ENCODE results near the gene NOL3. TPM values are rescaled to one million over a fixed set of nuclear protein-coding genes. Genes with fewer than 3 reads are reported as not detected.

The NOL3 gene
- total and polyA plus RNA-seq, 2 of the 13 experiments (the other 11 are each of a cell fraction or from before 2014, with no cell fraction given): 5.7 to 20.5 TPM

GRCh38 chr16:67184995-67185650, 14.8 kb downstream of the NOL3 start (continued):
- TF ChIP-seq ZHX1 (CRISPR knock-in tag; IDR thresholded peaks at IDR 0.05; ENCODE audit: low read depth) (peak; percentile 63; the same call in 1 of the 2 replicates), ZNF451 (CRISPR knock-in tag; IDR thresholded peaks at IDR 0.05) (no peak; the same call in 1 of the 2 replicates), ZNF256 (CRISPR knock-in tag; conservative IDR thresholded peaks at IDR 0.05) (peak; percentile 90; the same call in 1 of the 2 replicates), SIN3B (IDR thresholded peaks at IDR 0.05; ENCODE audit: low read length) (peak; percentile 63; the same call in 1 of the 2 replicates), ZNF18 (CRISPR knock-in tag; IDR thresholded peaks at IDR 0.05; ENCODE audit: insufficient replicate concordance) (no peak), BCL6 (CRISPR knock-in tag; IDR thresholded peaks at IDR 0.05) (peak; percentile 64), KIAA2018 (CRISPR knock-in tag; IDR thresholded peaks at IDR 0.05; ENCODE audit: borderline replicate concordance) (no peak), WIZ (CRISPR knock-in tag; IDR thresholded peaks at IDR 0.05) (peak; percentile 95; the same call in 1 of the 2 replicates), AHR (CRISPR knock-in tag; IDR thresholded peaks at IDR 0.05) (0 out of 2 replicates have a peak, but pooled peaks have one; percentile 91), ZNF687 (CRISPR knock-in tag; IDR thresholded peaks at IDR 0.05) (peak; percentile 88), ZNF468 (CRISPR knock-in tag; IDR thresholded peaks at IDR 0.05) (peak; percentile 88; the same call in 1 of the 2 replicates)
